HepG2 (cell line): ENCODE results near the gene GSTT2B.

Experiments used
- FOXM1 ChIP-seq: sonication (generic); formaldehyde crosslinking; IDR thresholded peaks from 2 replicates; pipeline ENCODE4 v1.5.0; 2020; ENCODE audit warnings: missing genetic modification reagents
- PPARG ChIP-seq: conservative IDR thresholded peaks from 2 replicates; pipeline ENCODE4 v1.6.1; 2016; ENCODE audit warnings: missing biosample characterization, missing genetic modification reagents

GRCh38 chr22:23969071-23969470 is 8.1 kb upstream of the GSTT2B start:
- no peak for TF ChIP-seq FOXM1 (CRISPR knock-in tag)
- no peak for TF ChIP-seq PPARG (CRISPR knock-in tag)
